Spleen (tissue), 7 donors: ENCODE results near the gene OR1J2.

ENCODE experiments used
- POLR2A ChIP-seq, 3 donors: fragments of 450-650 bp; IDR thresholded peaks; one replicate each; pipeline ENCODE4 v1.5.1; 2017; ENCODE audit warnings: antibody characterized with exemption in 3 of 3, mild to moderate bottlenecking in 1 of 3
- POLR2AphosphoS5 ChIP-seq, 3 donors: sonication (generic); formaldehyde crosslinking; IDR thresholded peaks; one replicate each; pipeline ENCODE4 v1.5.1; 2017; ENCODE audit warnings: antibody characterized with exemption in 3 of 3
- TF ChIP-seq, protein P1 (sequence below), 11 experiments: fragments of 200-600 bp in 7 of 11; fragments of 450-650 bp in 4 of 11; sonication (generic) in 4 of 11; IDR thresholded peaks in 8 of 11; conservative IDR thresholded peaks in 3 of 11; 1 replicate in 7 of 11; 2 replicates in 4 of 11; pipeline versions ENCODE4 v1.4.0 to v1.8.0; 2016 to 2021; ENCODE audit warnings: antibody characterized with exemption in 11 of 11, inconsistent platforms in 4 of 11, mild to moderate bottlenecking in 1 of 11
- donor health status: DM: no; HTN: no; CAD: no; lungs with moderate emphysema.
- donor health status: DM: no; HTN: no; CAD: no.
- donor health status: DM: no; HTN: no; CAD: no.

DNA sequence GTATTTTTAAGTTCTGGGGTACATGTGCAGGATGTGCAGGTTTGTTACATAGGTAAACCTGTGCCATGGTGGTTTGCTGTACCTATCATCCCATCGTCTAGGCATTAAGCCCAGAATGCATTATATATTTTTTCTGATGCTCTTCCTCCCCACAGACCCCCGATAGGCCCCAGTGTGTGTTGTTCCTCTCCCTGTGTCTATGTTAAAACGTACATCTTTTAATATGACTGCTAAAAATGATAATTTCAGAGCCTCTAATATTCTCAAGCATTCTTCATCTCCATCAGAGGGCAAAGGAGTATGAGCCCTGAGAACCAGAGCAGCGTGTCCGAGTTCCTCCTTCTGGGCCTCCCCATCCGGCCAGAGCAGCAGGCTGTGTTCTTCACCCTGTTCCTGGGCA lies at the start of gene OR1J2:
- TF ChIP-seq, protein P1, sequence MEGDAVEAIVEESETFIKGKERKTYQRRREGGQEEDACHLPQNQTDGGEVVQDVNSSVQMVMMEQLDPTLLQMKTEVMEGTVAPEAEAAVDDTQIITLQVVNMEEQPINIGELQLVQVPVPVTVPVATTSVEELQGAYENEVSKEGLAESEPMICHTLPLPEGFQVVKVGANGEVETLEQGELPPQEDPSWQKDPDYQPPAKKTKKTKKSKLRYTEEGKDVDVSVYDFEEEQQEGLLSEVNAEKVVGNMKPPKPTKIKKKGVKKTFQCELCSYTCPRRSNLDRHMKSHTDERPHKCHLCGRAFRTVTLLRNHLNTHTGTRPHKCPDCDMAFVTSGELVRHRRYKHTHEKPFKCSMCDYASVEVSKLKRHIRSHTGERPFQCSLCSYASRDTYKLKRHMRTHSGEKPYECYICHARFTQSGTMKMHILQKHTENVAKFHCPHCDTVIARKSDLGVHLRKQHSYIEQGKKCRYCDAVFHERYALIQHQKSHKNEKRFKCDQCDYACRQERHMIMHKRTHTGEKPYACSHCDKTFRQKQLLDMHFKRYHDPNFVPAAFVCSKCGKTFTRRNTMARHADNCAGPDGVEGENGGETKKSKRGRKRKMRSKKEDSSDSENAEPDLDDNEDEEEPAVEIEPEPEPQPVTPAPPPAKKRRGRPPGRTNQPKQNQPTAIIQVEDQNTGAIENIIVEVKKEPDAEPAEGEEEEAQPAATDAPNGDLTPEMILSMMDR (IDR thresholded peaks at IDR 0.05 in 8 of 11, conservative IDR thresholded peaks at IDR 0.05 in 3 of 11), result no peak
- no peak for TF ChIP-seq POLR2A (IDR thresholded peaks at IDR 0.05)
- no peak for TF ChIP-seq POLR2AphosphoS5 (IDR thresholded peaks at IDR 0.05)
